Epithelial cell of esophagus (primary cell): ENCODE measurements around the gene CACNA1D.

Source experiments
- DNase-seq: peaks from one replicate; pipeline ENCODE4 v3.0.0; 2010; ENCODE audit warnings: low read depth
- H3K4me3 ChIP-seq: 2 replicates; pipeline ENCODE4 v1.5.1; 2011; ENCODE audit warnings: mild to moderate bottlenecking, low read length, control low read depth
- TF ChIP-seq, protein P1 (sequence below): IDR thresholded peaks from 2 replicates; pipeline ENCODE4 v1.5.1; 2011; ENCODE audit warnings: low read depth, mild to moderate bottlenecking, low read length, control low read depth, inconsistent platforms; ENCODE audit not compliant: insufficient read depth; ENCODE audit errors: missing control alignments

CACNA1D gene

GRCh38 chr3:53711387-53711786, 217.0 kb downstream of the CACNA1D start:
- H3K4me3 ChIP-seq, result no peak overlapping the region
- TF ChIP-seq, protein P1, sequence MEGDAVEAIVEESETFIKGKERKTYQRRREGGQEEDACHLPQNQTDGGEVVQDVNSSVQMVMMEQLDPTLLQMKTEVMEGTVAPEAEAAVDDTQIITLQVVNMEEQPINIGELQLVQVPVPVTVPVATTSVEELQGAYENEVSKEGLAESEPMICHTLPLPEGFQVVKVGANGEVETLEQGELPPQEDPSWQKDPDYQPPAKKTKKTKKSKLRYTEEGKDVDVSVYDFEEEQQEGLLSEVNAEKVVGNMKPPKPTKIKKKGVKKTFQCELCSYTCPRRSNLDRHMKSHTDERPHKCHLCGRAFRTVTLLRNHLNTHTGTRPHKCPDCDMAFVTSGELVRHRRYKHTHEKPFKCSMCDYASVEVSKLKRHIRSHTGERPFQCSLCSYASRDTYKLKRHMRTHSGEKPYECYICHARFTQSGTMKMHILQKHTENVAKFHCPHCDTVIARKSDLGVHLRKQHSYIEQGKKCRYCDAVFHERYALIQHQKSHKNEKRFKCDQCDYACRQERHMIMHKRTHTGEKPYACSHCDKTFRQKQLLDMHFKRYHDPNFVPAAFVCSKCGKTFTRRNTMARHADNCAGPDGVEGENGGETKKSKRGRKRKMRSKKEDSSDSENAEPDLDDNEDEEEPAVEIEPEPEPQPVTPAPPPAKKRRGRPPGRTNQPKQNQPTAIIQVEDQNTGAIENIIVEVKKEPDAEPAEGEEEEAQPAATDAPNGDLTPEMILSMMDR, result no peak
- DNase-seq, result no peak

DNA sequence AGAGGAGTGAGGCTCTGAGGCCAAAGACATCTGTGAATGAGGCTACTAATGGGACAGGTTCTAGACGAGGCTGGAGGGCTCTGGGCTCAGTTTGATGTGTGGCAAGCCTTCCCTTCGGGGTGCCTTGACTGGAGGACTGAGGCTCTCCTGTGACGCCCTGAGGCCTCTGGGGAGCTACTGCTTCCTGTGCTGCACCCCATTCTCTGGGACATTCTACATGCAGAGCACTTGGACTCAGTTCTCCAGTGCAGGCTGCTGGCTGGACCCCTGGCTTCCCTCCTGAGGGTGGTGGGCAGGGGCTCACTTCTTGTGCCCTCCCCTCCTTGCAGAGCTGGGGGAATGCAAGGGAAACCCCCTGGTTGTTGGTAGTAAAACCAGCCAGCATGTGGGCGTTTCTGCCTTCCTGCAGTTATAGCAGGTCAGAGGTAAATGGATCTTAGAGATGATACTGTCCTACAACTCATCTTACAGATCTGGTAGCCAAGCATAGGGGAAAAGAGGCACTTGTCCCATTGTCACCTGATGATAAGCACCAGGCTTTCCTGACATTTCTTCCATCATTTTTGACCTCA, 218.5 kb downstream of the CACNA1D start:
- H3K4me3 ChIP-seq, result no peak overlapping the region
- no peak for DNase-seq

DNA sequence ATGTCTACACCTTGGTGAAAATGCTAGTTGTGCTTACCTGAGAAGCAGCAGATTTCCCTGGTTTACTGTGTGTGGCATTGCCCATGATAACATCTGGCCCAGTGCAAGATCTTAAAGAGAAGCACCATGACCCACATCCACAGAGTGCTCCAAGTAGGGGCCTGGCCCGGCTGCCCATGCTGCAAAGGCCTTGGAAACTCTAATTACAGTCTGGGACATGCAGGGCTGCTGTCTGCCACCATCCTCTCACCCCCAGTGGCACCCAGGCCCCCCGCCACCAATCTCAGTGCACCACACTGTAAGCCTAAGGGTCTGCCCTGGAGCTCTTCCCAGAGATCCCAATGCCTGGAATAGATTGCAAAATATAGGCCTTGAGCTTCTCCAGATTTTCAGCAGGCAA, 219.2 kb downstream of the CACNA1D start:
- no peak overlapping the region for H3K4me3 ChIP-seq
- TF ChIP-seq, protein P1, result no peak
- DNase-seq, result no peak

More for the DNA sequence above, 218.5 kb downstream of the CACNA1D start:
- TF ChIP-seq, protein P1, result no peak

- DNase-seq, result no peak
- H3K4me3 ChIP-seq, result no peak overlapping the region
- TF ChIP-seq, protein P1, result no peak
Observed at GRCh38 chr3:53715815-53716483, 221.5 kb downstream of the CACNA1D start.

- H3K4me3 ChIP-seq, result no peak overlapping the region
- TF ChIP-seq, protein P1, result no peak
- no peak for DNase-seq
Observed at GRCh38 chr3:53716998-53717397, 222.6 kb downstream of the CACNA1D start.

- H3K4me3 ChIP-seq, result no peak overlapping the region
- DNase-seq, result no peak
- TF ChIP-seq, protein P1, result no peak
Observed at GRCh38 chr3:53718462-53718861, 224.1 kb downstream of the CACNA1D start.

DNA sequence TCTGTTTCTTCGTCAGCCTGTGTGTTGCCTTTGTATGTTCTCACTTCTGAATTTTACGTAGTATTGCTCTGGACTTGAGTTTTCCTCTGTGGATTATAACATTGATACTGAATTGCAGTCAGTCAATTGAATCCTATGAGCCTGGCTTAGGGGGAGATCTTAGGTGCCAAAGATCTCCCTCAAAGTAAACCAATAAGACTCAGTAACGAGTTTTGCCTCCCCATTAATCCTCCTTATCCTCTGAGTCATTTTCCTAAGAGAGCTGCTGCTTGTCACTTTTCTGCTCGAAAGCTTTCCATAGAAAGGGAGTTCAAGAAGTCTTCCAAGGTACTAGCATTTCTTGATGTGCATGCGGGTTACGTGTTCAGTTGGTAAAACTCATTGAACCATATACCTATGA, 225.4 kb downstream of the CACNA1D start:
- no peak overlapping the region for H3K4me3 ChIP-seq

More for the DNA sequence above, 225.4 kb downstream of the CACNA1D start:
- DNase-seq, result no peak
- TF ChIP-seq, protein P1, result no peak
